GM18867 (cell line): Measurements from ENCODE around the gene PPP6R2.
"Not testable (repeated sequence)": the region's sequence is repeated elsewhere in the genome, so short reads cannot be mapped to it uniquely, and the experiment has no call there.

ENCODE experiments used
- ATAC-seq: cut with Tn5 transposase; IDR thresholded peaks from one replicate; pipeline ENCODE4 v1.9.1; 2021; ENCODE audit warnings: mild to moderate bottlenecking, moderate library complexity; ENCODE audit not compliant: unreplicated experiment

Gene PPP6R2

GRCh38 chr22:50317674-50318073 lies 25.5 kb upstream of the PPP6R2 start:
- ATAC-seq = no peak

- no peak for ATAC-seq
Observed at GRCh38 chr22:50318356-50318697, 24.8 kb upstream of the PPP6R2 start.

- no peak for ATAC-seq
Observed at GRCh38 chr22:50318698-50319411, 24.3 kb upstream of the PPP6R2 start.

- no peak for ATAC-seq
Observed at GRCh38 chr22:50319503-50319951, 23.6 kb upstream of the PPP6R2 start.

- no peak for ATAC-seq
Observed at GRCh38 chr22:50320116-50320515, 23.0 kb upstream of the PPP6R2 start.

GRCh38 chr22:50320671-50321325 lies 22.3 kb upstream of the PPP6R2 start:
- no peak for ATAC-seq

- ATAC-seq = not testable (repeated sequence)
Observed at GRCh38 chr22:50322382-50323104, 20.6 kb upstream of the PPP6R2 start.

GRCh38 chr22:50323900-50324299 lies 19.2 kb upstream of the PPP6R2 start:
- ATAC-seq = no peak

- no peak for ATAC-seq
Observed at GRCh38 chr22:50325444-50326224, 17.5 kb upstream of the PPP6R2 start.

- no peak for ATAC-seq
Observed at GRCh38 chr22:50326225-50326955, 16.7 kb upstream of the PPP6R2 start.

GRCh38 chr22:50326956-50327710 lies 16.0 kb upstream of the PPP6R2 start, which contains the start of gene DENND6B:
Gene DENND6B (minus strand): TSS chr22:50327012. CDS start chr22:50326988, 24 bp downstream.
- ATAC-seq = peak; percentile 81

GRCh38 chr22:50327711-50328019 lies 15.5 kb upstream of the PPP6R2 start:
- ATAC-seq = no peak

GRCh38 chr22:50329236-50329635 lies 13.9 kb upstream of the PPP6R2 start:
- ATAC-seq = no peak

GRCh38 chr22:50334433-50334832 lies 8.7 kb upstream of the PPP6R2 start:
- ATAC-seq = not testable (repeated sequence)

GRCh38 chr22:50337262-50338041 lies 5.7 kb upstream of the PPP6R2 start:
- ATAC-seq = no peak

- ATAC-seq = no peak
Observed at GRCh38 chr22:50338042-50338573, 5.0 kb upstream of the PPP6R2 start.

GRCh38 chr22:50338860-50339462 lies 4.2 kb upstream of the PPP6R2 start:
- no peak for ATAC-seq
